Measurements from ENCODE around the gene BAZ2A.

DNA sequence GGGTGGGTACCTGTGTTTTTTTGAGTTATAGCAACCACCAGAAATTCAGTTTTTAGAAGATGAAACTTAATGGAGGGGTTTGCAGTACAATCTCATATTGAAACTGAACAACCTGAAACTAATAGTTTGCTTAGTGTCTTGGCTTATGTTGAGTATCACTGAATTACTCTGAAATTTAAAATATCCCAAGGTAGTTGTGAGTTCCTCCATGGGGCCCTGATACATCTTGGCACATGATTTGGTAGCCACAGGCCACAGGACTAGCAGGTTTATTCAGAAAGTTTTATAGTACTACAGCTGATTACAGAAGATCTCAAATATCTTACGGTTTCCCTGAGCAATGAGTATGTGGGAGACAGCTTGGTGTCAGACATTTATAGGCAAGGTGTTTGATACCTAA lies 47.6 kb upstream of the BAZ2A start:
- TF ChIP-seq, protein P1, sequence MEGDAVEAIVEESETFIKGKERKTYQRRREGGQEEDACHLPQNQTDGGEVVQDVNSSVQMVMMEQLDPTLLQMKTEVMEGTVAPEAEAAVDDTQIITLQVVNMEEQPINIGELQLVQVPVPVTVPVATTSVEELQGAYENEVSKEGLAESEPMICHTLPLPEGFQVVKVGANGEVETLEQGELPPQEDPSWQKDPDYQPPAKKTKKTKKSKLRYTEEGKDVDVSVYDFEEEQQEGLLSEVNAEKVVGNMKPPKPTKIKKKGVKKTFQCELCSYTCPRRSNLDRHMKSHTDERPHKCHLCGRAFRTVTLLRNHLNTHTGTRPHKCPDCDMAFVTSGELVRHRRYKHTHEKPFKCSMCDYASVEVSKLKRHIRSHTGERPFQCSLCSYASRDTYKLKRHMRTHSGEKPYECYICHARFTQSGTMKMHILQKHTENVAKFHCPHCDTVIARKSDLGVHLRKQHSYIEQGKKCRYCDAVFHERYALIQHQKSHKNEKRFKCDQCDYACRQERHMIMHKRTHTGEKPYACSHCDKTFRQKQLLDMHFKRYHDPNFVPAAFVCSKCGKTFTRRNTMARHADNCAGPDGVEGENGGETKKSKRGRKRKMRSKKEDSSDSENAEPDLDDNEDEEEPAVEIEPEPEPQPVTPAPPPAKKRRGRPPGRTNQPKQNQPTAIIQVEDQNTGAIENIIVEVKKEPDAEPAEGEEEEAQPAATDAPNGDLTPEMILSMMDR (IDR thresholded peaks at IDR 0.05; ENCODE audit: insufficient read depth, low read length), result no peak
- no peak for TF ChIP-seq POLR2AphosphoS5 (IDR thresholded peaks at IDR 0.05; ENCODE audit: low read depth)
- TF ChIP-seq, protein P2, sequence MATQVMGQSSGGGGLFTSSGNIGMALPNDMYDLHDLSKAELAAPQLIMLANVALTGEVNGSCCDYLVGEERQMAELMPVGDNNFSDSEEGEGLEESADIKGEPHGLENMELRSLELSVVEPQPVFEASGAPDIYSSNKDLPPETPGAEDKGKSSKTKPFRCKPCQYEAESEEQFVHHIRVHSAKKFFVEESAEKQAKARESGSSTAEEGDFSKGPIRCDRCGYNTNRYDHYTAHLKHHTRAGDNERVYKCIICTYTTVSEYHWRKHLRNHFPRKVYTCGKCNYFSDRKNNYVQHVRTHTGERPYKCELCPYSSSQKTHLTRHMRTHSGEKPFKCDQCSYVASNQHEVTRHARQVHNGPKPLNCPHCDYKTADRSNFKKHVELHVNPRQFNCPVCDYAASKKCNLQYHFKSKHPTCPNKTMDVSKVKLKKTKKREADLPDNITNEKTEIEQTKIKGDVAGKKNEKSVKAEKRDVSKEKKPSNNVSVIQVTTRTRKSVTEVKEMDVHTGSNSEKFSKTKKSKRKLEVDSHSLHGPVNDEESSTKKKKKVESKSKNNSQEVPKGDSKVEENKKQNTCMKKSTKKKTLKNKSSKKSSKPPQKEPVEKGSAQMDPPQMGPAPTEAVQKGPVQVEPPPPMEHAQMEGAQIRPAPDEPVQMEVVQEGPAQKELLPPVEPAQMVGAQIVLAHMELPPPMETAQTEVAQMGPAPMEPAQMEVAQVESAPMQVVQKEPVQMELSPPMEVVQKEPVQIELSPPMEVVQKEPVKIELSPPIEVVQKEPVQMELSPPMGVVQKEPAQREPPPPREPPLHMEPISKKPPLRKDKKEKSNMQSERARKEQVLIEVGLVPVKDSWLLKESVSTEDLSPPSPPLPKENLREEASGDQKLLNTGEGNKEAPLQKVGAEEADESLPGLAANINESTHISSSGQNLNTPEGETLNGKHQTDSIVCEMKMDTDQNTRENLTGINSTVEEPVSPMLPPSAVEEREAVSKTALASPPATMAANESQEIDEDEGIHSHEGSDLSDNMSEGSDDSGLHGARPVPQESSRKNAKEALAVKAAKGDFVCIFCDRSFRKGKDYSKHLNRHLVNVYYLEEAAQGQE (IDR thresholded peaks at IDR 0.05; ENCODE audit: insufficient replicate concordance, low read depth), result no peak
- no peak for TF ChIP-seq SPI1 (IDR thresholded peaks at IDR 0.05; ENCODE audit: borderline replicate concordance, low read depth)

All from HL-60 (cell line).